GM19372 (cell line): ENCODE results near the gene TOM1L2.
"Not testable (repeated sequence)": the region's sequence is repeated elsewhere in the genome, so short reads cannot be mapped to it uniquely, and the experiment has no call there.

Experiments
- ATAC-seq: cut with Tn5 transposase; IDR thresholded peaks from one replicate; pipeline ENCODE4 v1.9.1; 2021; ENCODE audit warnings: mild to moderate bottlenecking, low read depth, moderate library complexity; ENCODE audit not compliant: unreplicated experiment

The TOM1L2 gene

GRCh38 chr17:17811381-17812210, 160.6 kb downstream of the TOM1L2 start:
- ATAC-seq: no peak

DNA sequence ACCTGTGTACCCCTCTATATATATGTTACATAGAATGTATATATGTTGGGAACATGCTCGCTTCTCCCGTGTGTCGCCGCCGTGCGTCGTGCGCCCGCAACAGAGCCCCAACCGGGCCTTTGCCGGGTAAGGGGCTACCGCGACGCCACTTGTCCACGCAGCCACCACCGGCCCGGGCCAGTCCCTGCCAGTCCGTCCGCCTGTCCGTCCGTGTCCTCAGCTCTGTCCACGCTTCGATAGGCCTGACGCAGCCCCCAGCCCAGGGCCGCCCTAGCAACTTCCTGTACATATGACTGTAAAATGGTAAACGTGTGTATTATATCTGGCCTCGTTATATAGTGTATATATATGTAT, 161.3 kb downstream of the TOM1L2 start:
- no peak for ATAC-seq

DNA sequence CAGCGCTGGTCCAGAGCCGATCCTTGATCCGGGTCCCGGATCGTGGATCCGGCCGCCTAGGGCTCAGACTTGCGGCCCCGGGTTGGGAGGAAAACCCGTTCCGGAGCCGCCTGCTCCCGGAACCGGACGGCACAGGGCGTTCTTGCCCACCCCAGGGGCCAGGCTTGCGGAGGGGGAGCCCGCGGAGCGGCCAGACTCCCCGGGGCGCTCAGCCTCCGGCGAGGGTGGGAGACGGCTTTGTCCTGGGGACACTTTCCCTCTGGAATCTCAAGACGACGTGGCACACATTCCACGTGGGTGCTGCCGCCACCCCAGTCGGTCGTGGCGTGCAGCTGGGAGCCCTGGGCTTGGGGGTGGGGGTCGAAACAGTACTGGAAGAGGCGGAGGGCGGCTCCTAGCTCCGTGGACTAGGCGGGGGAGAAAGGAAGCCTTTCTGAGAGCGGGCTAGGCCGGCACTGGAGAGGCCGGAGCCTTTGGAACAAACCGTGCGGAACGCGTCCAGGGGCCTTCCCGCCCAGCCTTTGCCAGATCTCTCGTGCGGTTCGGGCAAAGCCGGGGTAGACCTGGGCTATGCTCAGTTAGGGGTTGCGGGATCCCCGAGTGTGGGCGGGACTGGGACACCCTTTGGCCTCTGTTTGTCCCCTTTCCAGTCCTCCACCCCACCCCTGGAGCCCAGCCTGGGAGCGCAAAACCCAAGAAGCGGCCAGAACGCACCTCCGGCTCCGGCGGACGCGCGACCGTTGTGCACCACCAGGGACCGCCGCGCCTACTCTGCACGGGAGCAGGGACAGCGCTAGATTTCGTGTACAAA, 161.9 kb downstream of the TOM1L2 start:
- no peak for ATAC-seq

DNA sequence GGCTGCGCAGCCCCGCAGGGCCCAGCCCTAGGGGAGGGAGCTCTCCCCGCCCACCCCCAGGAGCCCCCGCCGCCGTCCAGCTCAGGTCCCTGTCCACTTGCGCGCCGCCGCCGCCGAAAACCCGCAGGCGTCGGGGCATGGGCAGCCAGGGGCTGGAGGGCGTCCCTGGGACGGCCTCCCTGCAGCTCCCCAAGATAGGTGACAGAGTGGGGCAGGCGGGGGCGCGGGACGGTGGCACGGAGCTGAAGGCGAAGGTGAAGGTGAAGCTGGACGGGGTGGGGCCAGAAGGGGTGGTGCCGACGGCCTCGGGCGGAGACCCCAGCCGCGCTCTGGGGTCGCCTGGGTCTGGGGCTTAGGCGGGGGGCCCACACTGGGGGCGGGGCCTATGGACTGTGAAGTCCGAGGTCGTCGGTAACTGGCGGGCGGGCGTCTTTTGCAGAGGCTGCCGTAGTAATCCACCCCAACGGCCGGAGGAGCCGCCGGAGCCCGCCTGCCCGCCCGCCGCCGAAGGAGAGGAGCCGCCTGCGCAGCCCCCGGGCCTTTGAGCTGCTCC, 162.6 kb downstream of the TOM1L2 start:
- no peak for ATAC-seq

GRCh38 chr17:17808706-17809432, 163.3 kb downstream of the TOM1L2 start:
- no peak for ATAC-seq

- ATAC-seq: not testable (repeated sequence)
Observed at GRCh38 chr17:17808200-17808599, 164.0 kb downstream of the TOM1L2 start.

GRCh38 chr17:17807440-17807839, 164.8 kb downstream of the TOM1L2 start:
- no peak for ATAC-seq

GRCh38 chr17:17806611-17807274, 165.5 kb downstream of the TOM1L2 start:
- ATAC-seq: no peak

- ATAC-seq: no peak
Observed at GRCh38 chr17:17806035-17806434, 166.2 kb downstream of the TOM1L2 start.

DNA sequence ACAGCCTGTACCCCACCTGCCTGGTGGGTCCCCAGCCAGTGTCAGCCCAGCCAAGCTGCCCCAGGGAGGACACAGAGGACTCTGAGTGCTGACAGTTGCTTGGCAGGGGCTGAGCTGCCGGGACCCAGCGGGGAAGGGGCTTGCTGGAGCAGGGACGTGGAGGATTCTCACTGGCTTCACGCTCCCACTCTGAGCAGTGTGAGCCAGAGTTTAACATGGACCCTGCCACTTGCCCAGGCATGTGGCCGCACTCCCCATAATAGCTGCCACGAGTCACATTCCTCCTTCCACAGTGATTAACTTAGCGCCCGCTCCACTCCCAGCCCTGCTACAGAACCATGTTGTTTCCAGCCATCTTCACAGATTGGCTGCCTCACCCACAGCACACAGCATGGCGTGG, 166.6 kb downstream of the TOM1L2 start:
- ATAC-seq: no peak

- ATAC-seq: no peak
Observed at GRCh38 chr17:17804007-17804406, 168.2 kb downstream of the TOM1L2 start.

DNA sequence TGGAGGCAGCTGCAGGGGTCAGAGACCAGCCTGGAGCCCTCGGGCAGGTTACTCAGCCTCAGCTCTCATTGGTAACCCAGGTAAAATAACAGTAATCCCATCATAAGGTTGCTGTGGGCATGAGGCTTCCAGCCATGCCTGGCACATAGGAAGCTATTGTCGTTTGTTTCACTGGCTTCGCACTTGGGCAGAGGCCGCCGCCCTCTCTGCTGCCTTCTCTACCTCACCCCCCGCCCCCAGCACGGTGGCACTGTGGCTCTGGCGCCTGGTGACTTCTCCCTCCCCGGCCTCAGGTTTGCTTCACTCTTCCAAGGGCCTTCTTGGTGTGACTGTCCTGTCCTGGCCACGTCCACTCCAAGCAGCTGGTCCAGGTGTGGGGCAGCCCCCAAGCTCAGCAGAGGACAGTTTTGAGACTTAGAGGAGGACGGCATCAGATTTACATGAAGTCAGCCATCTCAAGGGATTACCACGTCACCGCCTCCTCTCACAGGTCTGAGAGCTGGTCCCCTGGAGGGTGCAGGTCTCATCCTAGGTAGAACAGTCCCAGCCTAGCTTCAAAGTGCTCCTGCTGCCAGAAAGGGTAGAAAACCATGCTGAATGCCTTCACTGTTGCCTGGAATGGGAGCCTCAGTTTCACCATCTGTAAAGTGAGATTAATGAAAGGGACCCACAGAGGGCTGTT, 170.3 kb downstream of the TOM1L2 start:
- ATAC-seq: no peak

DNA sequence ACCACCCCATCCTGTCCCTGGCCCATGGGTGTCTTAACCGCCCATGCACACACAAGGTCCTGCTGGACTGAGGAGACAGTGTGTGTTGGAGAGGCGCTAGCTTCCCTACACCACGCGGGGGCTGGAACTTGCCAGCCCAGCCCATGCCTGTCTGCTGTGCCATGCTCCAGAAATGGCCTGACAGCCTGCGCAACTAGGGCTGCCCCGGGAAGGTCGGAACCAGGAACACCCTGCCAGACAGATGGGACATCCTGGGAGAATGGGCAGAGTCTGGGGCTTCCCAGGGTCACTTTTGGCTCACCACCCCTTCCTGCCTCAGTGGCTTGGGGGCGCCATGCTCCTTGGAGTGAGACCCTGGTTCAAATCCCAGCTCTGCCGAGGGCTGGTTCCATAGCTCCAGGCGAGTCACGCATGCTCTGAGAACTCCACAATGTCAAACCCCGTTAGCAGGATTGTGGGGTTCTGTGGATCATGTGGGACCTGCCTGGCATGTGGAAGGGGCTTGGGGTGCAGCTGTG, 171.6 kb downstream of the TOM1L2 start:
- no peak for ATAC-seq

- ATAC-seq: no peak
Observed at GRCh38 chr17:17798573-17799255, 173.5 kb downstream of the TOM1L2 start.

DNA sequence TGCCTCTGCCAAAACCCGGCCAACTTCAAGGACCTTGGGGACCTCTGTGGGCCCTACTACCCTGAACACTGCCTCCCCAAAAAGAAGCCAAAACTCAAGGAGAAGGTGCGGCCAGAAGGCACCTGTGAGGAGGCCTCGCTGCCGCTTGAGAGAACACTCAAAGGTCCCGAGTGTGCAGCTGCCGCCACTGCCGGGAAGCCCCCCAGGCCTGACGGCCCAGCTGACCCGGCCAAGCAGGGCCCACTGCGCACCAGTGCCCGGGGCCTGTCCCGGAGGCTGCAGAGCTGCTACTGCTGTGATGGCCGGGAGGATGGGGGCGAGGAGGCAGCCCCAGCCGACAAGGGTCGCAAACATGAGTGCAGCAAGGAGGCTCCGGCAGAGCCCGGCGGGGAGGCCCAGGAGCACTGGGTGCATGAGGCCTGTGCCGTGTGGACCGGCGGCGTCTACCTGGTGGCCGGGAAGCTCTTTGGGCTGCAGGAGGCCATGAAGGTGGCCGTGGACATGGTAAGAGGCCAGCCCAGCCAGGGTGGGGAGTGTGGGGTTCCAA, 174.1 kb downstream of the TOM1L2 start:
- ATAC-seq: no peak

- ATAC-seq: no peak
Observed at GRCh38 chr17:17797119-17797809, 174.9 kb downstream of the TOM1L2 start.

GRCh38 chr17:17796787-17797061, 175.5 kb downstream of the TOM1L2 start:
- no peak for ATAC-seq
